Right ventricle myocardium inferior (tissue), 1 donor: ENCODE data around the gene ARF1. TPM values are rescaled to one million over a fixed set of nuclear protein-coding genes. Genes with fewer than 3 reads are reported as not detected.
A peak's percentile ranks its signal among the peaks of the same experiment; 100 is the strongest.

Experiments
- ATAC-seq: fragments of 200-7000 bp; cut with Tn5 transposase; one replicate; pipeline ENCODE4 v1.9.1; 2020; ENCODE audit warnings: mild to moderate bottlenecking, moderate library complexity
- DNase-seq: peaks from one replicate; pipeline ENCODE4 v3.0.0; 2021; ENCODE audit errors: missing footprints
- intact Hi-C: fragments of 100-400 bp; cut with DNase I; formaldehyde crosslinking; loops from one replicate; pipeline ENCODE4 v1.11.0; 2022
- total RNA-seq: library from RNA; stranded (reverse); fragmentation: NEBNext Ultra II Directional; extraction: Animal tissue kit (Norgen Biotek cat#: 25700); gene quantifications from one replicate; pipeline ENCODE4 v1.2.1, GENCODE V29; 2021
- donor health status: DM: no; HTN: yes; CAD: no; lungs with severe emphysema.

The ARF1 gene
- total RNA-seq, 1 donor from 2014 or later, result 281 TPM

DNA sequence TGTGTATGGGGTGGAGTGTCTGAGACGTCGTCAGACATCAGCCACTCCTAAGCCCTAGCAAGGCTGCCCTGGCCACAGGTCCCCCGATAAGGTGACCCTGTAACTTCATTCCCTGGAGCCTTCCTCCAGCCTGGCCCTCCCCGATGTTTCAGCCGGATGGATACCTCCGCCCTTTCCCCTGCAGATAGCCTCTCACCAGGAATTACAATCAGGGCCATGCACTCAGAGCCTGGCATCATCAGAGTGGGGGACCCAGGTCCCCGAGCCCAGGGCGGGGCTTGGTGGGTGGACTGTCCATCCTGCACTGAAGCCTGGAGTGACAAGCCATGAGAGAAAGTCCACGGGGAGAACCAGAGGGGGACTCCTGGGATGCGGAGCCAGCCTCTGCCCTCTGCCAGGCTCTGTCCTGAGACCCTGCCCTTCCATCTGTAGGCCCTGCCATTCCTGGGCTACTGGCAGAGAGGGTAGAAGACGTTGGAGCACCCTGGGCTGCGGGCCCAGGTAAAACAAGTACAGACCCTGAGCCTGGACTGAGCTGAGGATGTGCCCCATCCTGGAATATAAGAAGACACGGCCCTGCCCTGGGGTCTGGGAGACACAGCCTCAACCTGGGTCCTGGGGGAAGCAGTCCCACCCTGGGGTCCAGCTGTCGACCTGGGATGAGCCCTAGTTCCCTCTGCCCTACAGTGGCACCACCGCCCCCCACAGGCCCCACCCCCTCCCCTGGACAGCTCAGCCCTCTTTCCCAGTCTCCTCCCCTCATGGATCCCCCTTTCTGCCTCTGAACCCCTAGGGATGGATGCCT is 16.8 kb upstream of the ARF1 start:
- ATAC-seq (no peak), DNase-seq (peak; percentile 42)
- intact Hi-C loops, result no loop called here

GRCh38 chr1:228066416-228066815 is 16.1 kb upstream of the ARF1 start:
- ATAC-seq (no peak), DNase-seq (peak; percentile 11)
- intact Hi-C loops, result no loop called here

DNA sequence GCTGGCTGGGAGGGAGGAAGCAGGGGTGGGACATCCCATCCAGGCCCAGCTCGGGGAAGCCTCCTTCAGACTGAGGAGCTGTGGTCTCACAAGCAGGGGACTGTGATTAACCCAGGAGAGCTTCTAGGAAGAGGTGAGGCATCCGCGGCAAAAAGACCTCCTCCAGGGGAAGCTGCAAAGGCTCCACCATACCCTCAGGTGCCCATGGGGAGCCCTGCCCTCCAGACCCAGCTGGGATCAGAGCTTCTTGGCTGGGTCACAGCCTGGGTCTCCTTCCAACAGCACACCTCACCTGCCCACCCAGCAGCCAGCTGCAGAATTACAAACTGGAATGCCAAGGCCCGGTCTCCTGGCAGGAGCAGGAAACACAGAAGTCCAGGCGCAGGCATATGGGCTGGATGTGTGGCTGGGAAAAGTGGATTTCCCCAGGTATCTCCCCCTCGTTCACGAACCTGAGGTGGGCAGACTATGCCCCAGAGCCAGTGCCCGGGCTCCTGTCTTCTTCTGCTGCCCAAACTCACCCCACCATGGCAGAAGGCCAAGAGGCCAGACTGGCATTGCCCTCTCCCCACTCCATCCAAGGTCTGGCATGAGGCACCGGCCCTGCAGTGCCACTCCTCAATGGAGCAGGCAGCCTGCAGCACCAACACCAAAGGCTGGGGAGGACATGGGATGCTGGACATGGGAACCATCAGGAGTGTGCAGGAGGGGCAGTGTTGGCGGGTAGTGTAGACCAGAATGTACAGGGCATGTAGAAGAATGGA is 15.4 kb upstream of the ARF1 start:
- no peak for ATAC-seq
- intact Hi-C loops, result no loop called here
- peak; percentile 21 for DNase-seq

GRCh38 chr1:228068359-228068758 is 14.1 kb upstream of the ARF1 start:
- ATAC-seq, result no peak

DNA sequence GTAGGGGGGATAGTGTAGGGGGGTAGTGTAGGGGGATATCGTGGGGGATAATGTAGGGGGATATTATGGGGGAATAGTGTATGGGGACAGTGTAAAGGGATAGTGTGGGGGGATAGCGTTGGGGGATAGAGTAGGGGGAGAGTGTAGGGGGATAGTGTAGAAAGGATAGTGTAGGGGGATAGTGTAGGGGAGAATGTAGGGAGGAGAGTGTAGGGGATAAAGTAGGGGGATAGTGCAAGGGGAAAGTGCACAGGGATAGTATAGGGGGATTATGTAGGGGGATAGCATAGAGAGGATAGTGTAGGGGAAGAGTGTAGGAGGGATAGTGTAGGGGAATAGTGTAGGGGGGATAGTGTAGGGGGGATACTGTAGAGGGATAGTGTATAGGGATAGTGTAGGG is 12.3 kb upstream of the ARF1 start:
- ATAC-seq, result no peak
- intact Hi-C loops, result no loop called here
- no peak for DNase-seq

More at GRCh38 chr1:228068359-228068758, 14.1 kb upstream of the ARF1 start:
- no peak for DNase-seq
- intact Hi-C loops, result no loop called here

DNA sequence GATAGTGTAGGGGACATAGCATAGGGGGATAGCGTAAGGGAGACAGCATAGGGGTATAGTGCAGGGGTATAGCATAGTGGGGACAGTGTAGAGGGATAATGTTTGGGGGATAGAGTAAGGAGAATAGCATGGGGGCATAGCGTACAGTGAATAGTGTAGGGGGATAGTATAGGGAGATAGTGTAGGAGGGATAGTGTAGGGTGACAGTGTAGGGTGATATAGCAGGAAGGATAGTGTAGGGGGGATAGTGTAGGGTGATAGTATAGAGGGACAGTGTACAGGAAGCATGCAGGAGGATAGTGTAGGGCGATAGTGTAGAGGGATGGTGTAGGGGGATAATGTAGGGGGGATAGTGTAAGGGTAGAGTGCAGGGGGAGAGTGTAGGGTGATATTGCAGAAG is 11.7 kb upstream of the ARF1 start:
- no peak for ATAC-seq
- no peak for DNase-seq
- intact Hi-C loops, result no loop called here

DNA sequence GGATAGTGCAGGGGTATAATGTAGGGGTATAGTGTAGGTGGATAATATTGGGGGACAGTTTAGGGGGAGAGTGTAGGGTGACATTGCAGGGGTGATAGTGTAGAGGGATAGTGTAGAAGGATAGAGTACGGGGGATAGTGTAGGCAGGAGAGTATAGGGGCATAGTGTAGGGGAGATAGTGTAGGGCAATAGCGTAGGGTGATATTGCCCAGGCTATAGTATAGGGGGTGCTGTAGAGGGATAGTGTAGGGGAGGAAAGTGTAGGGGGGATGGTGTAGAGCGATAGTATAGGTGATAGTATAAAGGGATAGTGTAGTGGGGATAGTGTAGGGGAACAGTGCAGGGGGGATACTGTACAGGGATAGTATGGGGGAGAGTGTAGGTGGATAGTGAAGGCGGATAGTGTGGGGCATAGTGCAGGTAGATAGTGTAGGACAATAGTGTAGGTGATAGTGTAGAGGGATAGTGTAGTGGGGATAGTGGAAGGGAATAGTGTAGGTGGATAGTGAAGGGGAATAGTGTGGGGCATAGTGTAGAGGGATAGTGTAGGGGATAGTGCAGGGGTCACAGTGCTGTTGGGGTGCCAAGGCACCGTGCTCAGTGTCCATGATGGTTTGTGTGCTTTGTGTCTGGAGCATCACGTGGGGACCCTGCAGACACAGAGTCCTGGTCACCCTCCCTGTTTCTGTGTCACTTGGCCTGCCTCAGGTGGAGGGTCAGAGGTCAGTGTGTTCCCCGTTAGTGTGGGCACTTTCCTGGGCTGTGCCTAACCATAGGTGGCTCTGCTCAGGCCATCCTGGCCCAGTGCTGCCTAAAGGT is 10.5 kb upstream of the ARF1 start:
- intact Hi-C loops, result no loop called here
- ATAC-seq, result peak; percentile 13
- no peak for DNase-seq

DNA sequence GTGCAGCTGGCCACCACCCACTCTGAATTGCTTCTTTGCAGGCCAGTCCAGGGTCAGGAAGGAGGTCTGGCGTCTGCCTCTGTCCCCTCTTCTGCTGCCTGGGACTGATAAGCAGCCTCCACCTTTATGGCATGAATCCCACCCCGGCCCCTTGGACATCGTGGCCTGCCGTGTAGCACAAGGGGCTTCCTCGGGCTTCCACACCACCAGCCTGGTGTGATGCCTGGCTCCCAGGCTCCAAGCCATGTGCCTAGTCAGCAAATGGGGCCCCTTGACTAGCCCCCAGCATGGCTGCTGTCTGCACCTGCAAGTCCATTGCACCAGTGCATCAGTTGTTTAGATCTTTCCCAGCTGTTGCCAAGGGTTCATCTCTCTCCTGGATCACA is 9.9 kb upstream of the ARF1 start:
- intact Hi-C loops, result no loop called here
- DNase-seq, result no peak

DNA sequence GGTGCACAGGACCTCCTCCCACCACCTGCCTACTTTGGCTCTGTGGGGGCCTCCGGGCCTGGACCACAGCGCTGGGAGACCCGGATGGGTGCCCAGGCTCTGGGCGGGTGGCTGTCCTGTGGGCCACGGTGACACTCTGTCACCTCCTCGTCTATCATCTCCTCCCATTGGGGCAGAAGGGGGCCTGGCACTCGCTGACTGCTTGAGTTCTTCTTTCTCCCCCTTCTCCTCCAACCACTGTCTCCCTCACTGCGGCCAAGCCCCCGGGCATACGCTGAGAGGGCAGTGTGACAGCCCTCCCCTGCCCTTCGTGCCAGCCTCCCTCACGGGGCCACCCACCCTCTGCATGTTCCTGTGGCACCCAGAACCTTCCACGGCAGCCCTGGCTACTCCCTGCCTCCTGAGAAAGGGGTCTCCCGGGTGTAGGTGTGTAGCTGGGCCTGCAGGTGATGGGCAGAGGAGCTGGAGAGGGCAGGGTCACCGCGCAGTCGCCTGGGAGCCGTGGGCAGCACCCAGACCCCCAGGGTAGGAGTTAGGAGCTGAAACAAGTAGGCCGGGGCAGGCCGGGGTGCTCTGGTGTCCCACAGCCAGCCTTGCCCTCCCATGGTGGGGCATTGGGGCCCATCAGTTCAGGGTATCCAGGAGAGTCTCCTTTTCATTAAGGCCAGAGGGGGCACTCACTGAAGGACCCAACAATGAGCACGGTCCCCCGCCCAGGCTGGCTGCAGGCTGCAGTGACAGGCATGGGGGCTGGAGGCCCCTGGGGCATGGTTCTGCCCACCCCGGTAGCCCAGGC is 9.2 kb upstream of the ARF1 start:
- intact Hi-C loops, result no loop called here
- DNase-seq, result peak; percentile 63
- no peak for ATAC-seq

More for the DNA sequence above, 9.9 kb upstream of the ARF1 start:
- no peak for ATAC-seq

DNA sequence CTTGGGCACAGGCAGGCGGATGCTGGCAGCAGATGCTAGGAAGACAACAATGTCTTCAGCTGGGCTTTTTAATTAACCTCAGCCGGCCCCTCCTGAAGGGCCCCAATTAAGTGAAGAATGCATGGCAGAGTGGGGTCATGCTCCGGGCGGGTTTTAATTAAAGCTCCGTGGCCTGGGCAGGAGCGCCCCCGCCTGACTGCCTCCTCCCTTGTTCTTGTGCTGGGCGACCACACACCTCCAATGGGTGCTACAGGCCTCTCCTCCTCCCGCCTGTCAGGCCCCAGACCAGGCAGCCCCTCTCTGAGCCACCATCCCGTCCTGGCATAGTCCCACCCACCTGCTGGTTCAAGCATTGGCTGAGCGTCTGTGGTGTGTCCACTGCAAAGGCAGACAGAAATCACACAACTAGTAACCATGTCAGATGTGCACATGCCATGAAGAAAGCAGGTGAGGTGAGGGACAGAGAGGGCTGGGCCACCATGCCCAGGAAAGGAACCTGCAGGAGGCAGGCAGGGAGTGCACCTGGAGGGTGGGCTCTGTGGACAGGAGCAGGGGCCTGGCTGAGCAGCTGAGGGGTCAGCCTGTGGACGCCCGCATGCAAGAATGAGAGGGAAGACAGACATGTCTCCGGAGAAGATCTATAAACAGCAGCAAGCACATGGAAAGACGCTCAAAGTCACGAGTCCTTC is 8.5 kb upstream of the ARF1 start:
- intact Hi-C loops, result no loop called here
- DNase-seq (no peak), ATAC-seq (no peak)

GRCh38 chr1:228074954-228075730 is 7.4 kb upstream of the ARF1 start:
- intact Hi-C loops, result no loop called here
- no peak for ATAC-seq
- peak; percentile 55 for DNase-seq

DNA sequence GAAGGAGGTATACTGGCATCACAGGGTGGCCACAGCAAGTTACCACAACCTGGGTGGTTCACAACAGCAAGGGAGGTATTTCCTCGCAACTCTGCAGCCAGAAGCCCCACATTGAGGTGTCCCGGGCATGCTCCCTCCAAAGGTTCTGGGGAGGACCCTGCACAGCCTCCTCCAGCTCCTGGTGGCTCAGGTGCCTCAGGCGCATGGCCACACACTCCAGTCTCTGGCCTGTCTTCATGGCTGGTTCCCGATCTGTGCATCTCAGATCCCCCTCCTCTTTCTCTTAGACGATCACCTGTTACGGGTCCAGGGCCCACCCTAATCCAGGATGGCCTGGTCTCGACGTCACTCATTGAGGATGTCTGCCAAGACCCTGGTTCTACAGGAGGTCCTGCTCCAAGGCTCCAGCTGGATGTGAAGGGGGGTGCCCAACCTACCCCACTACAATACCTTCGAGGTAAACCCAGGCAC is 6.7 kb upstream of the ARF1 start:
- intact Hi-C loops, result no loop called here
- no peak for ATAC-seq
- peak; percentile 56 for DNase-seq

GRCh38 chr1:228076796-228077430 is 5.6 kb upstream of the ARF1 start:
- no peak for ATAC-seq
- peak; percentile 71 for DNase-seq
- intact Hi-C loops, result no loop called here

GRCh38 chr1:228077565-228078330 is 4.8 kb upstream of the ARF1 start:
- no peak for ATAC-seq
- no peak for DNase-seq
- intact Hi-C loops, result no loop called here

GRCh38 chr1:228079013-228079412 is 3.5 kb upstream of the ARF1 start:
- intact Hi-C loops, result no loop called here
- DNase-seq, result no peak
- ATAC-seq, result no peak
